Activated CD8-positive, alpha-beta memory T cell treated with anti-CD3 and anti-CD28 coated beads, Interleukin-2, amount 50 U/mL, for 4 hours (primary cell): ENCODE data around the gene FRMPD2.
"Not testable (repeated sequence)": the region's sequence is repeated elsewhere in the genome, so short reads cannot be mapped to it uniquely, and the experiment has no call there.

ENCODE experiments used
- DNase-seq: peaks from one replicate; pipeline ENCODE4 v3.0.0-alpha.2; 2020

FRMPD2 gene

DNA sequence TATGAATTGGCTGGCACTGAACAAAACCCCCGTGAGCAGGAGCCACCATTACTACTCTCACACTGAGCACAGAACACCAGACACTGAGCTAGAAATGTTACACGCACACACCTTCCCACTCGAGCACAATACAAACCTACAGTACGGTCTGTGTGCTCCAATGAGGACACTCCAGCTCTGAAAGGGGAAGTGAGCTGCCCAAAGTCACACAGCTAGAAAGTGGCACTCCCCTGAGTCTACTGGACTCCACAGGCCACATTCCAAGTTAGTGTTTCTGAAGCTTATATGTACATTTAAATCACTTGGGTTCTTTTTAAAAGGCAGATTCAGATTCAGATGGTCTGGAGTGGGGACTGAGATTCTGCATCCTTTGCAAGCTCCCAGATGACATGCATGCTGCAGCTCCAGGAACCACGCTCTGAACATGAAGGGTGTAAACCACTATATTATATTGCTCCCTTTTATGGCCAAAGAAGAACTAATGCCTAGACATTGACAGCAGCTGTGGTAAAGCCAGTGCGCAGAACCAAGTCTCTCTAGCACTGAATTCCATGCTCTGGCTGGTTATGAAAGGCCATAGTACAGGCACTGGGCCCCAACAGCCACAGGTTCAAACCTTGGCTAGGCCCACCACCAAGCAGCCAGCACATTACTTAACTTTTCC is 77.1 kb downstream of the FRMPD2 start:
- no peak for DNase-seq

DNA sequence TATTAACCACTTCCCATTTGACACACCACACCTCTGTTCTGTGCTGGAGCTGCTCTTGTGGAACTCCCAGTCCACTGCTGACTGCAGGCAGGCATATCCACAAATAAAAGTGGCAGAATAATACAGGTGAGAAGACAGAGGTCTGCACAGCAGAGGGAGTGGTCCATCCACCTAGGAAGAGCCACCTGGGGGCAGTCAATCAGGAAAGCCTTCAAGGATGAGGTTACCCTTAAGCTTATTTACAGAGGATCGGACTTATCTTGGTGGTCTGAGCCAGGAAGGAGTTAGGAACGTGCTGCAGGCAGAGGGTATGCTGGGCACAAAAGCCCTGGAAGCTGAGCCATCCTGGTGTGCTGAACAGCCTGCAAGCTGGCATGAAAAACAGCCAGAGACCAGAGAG is 78.7 kb downstream of the FRMPD2 start:
- no peak for DNase-seq

DNA sequence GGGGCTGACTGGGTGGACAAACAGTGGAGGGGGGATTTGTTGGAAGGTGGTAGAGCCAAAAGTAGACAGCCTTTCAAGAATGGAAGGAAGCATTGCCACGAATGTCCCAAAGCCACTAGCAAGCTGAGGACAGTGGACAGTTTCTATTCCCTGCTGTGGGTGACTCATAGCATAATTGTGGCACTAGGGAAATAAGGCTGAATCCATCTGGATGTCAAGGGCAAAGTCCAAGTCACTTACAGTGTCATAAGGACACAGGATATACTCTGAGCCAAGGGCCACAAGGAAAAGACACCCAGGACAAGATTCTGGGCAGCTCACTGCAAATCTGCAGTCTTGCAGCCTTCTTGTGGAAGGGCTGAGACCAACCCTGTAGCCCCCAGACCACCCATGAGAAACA is 79.7 kb downstream of the FRMPD2 start:
- no peak for DNase-seq

DNA sequence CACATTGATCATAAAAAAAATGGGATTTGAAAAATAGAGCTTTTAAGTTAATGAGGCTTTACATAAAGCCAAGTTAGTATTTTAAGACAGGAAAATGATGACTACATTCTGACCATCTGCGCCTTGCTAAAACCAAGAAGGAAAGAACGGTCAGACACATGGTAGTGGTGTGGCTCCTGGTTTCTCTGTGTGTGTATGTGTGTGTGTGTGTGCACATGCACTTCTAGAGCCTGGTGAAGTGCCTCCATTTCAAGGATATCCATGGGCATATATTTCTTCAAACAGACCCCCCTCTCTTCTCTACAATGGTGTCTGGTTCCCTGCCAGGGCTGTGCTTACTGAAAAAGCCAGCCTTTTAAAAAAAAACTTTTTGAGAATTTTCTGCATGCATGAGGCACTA is 80.9 kb downstream of the FRMPD2 start:
- no peak for DNase-seq

DNA sequence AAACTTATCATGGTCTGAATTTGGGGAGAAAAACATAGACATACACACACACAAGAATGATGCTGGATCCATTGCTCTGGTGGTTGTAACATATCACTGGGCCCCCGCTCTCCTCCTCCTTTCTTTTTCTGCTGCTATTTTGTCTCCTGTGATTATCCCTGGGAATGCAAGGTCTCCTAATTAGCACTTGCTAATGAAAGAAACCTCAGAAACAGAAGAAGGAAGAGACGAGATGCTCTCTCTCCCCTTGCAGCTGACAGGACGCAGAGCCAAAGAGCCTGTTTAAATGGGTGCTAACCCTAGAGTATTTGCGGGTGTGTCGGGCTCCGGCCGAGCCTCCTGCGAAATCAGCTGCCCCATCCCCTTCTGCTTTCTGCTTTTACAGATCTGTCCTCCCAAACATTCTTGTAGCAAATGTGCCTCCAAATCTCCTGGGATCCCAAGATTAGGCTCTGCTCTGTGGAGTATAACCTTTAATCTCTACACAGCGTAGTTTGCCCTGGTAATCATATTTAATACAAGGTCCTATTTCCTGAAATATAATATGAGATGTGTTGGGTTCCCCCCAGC is 81.5 kb downstream of the FRMPD2 start:
- DNase-seq, result no peak

DNA sequence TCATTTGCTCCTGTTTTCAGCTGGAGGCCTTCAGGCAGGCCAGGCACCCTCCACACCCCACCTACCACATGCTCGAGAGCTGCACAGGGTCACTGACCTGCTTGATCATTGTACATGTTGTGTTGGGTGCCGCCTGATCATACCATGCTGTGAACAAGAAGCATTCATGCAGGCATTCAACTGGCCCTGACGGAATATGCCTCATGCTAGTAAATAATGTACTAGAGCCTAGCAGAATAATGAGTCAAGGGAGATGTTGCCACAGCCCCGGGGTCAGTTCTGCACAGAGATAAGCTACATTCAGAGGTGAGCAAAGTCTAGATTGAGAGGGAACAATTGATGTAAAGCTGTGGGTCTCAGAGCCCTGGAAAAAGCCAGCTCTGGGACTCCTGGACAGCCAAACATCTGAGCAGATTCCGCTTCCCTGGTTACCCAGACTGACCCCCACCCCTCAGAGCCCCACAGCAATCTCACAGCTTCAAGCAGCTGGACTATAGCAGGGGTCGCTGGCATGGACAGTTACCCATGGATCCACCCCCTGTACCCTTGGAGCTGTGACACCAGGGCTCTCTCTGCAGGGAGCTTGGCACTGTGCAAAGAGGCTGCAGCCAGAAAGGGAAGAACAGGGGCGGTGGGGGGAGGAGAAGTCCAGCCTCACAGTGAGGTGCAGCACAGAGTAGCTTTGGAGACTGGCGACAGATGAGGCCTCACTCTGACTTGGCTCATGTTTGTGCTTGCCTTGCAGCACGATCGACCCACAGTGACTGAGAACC is 86.6 kb downstream of the FRMPD2 start:
- DNase-seq, result no peak

DNA sequence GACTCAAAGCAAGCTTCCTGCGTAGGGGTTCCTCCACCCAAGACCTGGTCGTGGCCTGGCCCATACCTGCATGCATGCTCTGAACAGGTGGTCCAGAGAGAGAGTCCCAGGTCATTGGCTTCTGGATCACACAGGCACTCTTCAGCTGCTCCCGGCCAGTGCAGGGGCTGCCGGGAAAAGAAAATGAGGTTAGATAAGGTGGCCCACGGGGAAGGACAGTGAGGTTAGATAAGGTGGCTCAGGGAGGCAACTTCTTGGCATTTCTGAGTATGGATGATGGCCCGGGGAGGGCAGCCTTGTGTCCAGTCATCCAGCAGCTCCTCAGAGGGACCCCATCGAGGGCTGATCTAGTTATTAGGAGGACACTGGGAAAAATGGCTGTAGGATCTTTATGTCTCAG is 87.4 kb downstream of the FRMPD2 start:
- no peak for DNase-seq

DNA sequence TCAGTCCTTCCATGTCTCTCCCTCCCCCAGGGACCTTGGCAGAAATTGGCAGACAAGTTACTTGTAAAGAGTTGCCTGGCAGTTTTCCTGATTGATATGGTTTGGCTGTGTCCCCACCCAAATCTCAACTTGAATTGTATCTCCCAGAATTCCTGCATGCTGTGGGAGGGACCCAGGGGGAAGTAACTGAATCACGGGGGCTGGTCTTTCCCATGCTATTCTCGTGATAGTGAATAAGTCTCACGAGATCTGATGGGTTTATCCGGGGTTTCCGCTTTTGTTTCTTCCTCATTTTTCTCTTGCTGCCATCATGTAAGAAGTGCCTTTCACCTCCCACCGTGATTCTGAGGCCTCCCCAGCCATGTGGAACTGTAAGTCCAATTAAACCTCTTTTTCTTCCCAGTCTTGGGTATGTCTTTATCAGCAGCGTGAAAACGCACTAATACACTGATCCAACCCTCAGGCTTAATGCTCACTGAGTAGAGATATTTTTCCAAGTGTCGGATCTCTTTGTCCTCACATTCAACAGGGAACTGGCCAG is 88.2 kb downstream of the FRMPD2 start:
- not testable (repeated sequence) for DNase-seq

DNA sequence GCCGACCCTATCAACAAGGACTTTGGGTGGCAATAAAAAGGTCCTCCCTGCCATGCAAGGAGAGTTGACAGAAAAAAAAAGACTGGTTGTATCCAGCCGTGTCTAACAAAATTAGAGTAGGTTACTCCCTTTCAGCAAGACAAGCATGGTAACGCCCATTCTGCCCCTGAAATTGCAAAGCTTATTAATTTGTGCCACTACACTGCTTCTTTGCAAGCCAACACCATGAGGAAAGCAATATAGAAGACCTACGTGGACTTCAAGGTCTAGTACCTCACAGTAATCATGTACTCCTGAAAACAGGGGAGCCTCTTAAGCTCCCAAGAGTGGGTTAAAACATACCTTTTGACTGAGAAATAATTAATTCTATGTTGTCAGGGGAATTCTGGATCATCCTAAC is 90.3 kb downstream of the FRMPD2 start:
- no peak for DNase-seq

DNA sequence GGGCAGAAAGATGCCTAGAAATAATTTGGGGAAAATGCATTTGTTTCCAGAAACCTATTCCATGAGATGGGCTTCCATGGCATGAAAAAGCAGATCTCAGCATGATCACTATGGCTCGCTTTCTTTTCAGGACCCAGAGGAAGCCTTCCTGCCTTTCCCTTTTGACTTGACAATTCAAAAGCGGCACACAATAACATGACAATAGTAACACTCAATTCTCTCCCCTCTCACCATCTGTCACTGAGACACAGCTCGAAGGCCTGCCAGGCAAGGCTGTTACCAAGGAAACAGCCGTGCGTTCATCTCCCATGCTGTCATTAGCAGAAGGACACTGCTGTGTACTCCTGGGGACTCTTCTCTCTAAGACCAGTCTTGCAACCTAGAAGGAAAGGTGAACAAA is 101.8 kb downstream of the FRMPD2 start:
- DNase-seq, result not testable (repeated sequence)

DNA sequence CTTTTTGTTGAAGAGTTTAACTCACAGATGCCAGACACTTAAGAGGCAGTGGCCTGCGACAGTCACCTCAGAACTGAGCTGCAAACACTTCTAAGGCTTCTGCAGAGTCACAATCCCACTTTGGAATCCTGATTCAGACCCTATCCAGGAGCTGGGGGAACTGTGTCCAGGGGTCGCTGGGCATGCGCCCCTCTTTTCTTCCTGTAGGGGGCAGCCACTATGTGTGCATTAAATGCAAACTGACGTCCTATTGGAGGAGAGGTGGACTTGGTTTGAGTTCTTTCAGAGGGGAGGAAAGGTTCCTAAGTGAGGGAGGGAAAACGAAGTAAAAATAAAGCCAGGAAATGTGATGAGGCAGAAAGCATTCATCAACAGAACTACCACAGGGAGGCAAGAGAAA is 113.8 kb downstream of the FRMPD2 start:
- not testable (repeated sequence) for DNase-seq

DNA sequence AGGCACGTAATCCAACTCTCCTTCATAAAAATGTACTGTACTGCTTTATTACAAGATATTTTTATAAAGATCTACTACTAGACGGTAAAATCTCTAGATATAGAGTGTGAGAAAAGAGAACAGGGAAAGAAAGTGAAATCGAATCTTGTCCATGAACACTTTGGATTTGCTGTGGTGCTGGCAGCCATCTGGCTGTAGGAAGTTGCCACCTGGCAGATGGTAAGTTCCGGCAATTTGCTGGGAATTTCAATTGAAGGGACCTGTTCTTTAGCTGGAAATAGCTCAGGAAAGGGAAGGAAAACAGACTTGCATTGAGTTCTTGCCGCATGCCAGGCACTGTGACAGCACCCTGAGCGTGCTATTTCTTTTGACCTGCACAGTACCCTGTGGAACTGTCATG is 114.3 kb downstream of the FRMPD2 start:
- DNase-seq, result not testable (repeated sequence)

DNA sequence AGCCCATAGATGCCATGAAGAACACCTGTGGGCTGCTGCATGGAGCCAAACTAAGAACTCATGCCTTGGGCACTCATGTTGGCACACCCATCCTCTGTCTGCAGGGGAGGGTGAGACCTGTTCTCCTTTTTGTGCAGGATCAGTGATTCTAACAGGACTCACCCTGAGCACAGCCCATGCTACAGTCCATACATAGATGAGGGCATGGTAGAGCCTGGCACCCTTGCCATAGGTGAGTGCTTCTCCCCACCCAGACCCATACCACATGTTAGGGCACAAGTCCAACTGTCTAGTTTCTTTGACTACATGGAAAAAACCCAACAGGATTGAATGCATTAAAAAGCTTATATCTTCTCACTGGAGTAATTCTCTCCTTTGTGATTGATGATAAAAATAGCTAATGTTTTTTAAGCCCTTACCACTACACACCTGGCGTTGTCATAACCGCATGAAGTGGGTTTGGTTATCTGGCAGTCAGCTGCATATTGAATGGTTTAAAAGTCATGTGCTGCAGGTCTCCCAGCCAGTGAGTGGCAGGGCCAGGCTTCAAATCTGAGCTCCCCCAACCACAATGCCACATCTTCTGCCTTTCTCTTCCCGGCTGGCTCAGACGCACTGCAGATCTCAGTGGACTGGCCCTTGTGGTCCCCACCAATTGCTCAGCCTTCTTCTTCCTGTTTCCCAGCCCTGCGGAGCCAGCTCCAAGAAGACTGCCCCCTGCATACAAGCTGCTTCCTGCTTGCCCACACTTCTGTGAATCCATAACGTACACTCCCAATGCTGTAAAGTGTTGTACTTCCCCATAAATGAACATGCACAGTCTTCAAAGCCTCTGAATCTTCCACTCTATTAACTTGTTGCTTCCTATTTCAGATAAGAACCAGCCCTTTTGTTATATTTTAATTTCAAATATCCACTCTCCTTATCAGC is 120.0 kb downstream of the FRMPD2 start:
- not testable (repeated sequence) for DNase-seq

DNA sequence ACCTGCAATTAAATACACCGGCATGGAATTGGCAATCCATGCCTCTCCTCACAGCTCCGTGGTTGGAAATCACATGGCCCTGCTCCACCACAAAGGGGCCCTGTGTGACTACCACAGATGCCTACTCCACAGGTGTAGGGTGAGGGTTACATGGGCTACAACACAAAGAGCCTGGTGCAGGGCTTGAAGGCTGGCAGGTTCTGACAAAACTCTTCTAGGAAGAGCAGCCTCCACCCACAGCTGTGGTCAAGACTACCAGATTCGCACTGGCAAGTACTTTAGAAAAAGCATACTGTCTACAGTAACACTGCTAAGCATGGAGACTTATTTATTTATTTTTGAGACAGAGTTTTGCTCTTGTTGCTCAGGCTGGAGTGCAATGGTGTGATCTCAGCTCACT is 126.9 kb downstream of the FRMPD2 start:
- DNase-seq, result not testable (repeated sequence)

DNA sequence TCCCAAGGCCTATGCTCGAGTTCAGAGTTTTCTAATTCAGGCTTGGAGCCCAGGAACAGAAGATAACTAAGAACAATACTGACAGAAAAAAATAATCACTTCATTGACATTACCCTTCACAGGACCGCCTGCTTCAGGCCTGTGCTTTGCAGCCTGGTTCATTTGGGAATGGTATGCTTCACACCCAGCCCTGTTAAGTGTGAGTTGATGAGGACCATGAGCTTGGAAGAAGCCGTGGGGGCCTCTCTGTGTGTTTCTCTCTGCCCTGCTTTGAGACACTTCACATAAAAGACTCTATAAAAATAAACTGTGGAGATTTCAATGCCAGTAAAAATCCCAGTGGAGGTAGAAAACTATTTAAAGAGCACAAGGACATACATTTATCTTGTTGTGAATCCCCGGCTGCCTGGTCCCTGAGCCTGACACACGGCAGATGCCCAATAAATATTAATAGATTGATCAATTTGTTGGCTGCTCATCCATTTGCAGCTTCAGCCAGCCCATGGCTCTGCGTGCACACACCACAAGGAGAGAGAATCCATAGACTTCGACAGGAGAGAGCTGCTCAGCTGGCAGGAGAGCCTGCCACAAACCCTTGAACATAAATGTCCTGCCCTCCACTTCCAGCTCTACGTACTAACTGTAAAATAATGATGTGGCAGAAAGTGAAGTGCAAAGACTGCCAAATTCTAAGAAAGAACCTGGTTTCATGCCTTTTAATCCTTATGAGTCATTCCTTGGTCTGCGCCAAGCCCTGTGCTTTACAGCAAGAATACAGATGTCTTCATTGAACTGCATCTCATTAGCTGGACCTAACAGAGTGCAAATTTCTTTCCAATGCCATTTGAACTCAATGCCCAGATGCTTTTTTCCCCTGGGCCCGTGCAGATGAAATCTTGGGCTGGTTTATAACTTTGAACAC is 130.5 kb downstream of the FRMPD2 start:
- not testable (repeated sequence) for DNase-seq

DNA sequence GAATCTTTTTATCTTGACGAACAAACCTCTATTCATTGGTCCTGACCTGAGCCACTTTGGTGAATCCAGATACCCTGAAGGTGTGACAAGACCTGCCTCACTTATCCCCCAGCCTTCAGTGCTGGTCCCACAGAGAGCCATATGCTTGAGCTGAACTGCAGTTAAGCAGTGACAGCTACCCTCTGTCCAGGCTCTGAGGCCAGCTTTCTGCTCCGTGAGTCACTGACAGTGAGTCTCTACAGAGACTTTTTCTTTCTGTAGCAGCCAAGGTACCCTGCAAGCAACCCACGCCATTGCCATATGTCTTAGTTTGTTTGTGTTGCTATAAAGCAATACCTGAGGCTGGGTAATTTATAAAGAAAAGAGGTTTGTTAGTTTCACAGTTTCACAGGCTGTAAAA is 133.5 kb downstream of the FRMPD2 start:
- not testable (repeated sequence) for DNase-seq

DNA sequence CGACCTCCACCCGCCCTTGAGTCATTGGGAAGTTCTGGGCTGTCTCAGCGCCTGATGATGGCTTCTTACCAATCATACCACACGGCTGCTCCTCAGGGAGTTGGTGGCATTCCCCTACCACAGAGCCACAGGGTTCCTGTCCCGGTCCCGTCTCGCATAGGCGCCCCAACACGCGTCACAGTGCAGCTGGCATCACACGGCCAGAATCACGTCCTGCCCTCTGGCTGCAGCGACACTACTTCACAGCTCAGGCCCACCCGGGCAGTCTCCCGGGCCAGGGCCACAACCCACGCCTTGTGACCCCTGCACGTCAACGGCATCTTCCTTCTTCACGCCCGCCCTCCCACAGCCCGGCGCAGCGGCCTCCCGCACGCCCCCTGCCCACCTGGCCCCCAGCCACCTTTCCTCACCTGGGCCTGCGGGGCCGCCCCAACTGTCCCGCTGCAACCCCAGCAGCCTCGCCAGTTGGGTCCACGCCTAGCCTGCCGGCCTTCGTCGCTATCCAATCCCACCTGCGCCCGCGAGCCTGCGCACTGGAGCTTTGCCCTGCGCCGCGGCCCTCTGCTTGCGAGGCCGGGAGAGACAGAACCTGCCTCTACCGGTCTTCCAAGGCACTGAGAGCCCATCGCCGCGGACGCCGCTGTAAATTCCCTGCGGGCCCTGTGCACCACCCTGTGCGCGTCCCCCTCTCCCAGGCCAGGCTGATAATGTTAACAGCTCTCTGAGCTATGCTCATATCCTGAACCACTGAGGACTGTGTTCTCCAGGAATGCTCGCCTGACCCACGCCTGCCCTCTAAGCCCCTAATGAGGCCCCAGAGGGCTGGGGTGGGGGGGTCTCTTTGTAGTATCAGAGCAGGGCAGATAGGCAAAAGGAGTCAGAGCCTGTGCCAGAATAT is 134.3 kb downstream of the FRMPD2 start:
- not testable (repeated sequence) for DNase-seq

DNA sequence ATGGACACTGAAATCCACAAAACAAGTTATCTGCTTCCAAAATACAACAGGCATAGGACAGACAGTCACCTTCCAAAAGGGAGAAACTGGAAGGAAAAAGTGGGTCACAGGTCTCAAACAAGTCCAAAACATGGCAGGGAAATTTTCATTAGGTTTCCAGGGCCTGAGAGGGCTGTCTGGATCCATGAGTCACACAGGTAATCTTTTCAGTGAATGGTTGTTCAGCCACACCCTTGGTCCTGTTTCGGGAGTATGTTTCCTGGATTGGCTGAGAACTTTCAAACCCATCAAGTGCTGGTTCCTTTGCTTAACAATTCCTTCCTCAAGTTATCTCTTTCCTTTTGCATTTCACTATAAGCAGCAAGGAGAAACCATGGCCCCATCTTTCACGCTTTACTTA is 145.5 kb downstream of the FRMPD2 start:
- not testable (repeated sequence) for DNase-seq

DNA sequence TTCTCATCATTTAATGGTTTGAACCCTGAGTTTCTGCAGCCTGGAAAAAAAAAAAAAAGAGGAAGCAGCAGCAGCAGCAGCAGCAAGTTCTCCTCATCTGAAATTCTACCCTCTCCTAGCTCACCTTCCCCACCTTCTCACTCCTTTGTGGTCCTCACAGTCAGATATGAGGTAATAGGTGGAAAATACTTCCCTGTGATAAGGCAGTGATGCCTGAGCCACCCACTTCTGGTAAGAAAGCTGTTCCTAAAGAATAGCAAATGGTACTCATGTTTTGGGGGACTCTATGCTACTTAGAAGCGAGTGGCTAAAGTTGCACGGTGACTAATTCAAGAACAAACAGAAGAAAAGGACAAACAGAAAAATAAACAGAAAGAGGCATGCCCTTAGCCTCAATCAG is 148.2 kb downstream of the FRMPD2 start:
- not testable (repeated sequence) for DNase-seq

DNA sequence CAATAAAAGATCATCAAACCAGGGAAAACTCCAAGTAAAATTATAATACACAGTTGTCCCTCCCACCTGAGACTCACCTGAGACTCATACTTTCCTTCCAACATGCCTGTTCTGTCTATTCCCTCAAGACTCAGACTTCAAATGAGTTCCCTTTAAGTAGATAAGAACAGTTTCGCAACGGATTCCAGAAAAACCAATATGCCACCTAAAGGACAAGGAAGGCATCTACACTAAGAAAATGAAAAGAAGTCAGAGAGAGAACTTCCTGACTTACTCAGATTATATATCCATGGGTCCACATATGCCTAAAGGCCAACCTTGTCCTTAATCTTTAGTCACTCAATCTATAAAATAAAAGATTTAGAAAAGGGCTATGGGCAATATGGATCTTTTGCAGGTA is 148.9 kb downstream of the FRMPD2 start:
- DNase-seq, result not testable (repeated sequence)

DNA sequence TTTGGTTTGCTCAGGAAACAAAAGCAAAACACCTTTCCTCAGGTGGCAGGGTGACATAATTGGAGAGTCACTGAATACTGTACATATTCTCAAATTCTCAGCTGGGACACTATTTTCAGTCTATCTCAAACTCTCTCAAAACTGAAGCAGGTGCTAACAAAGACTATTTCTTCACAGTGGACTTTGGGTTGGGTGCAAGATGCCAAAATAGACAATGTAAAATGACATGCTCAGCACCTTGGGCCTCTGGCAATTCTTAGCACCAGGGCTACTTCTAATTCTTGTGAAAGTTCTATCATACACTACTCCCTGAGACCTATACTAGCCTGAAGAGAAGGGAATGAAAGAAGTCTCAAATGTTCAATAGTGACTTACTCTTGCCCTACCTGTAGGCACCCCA is 151.9 kb downstream of the FRMPD2 start:
- DNase-seq, result not testable (repeated sequence)
